Keratinocyte (primary cell): ENCODE measurements around the gene ACACB. TPM values are rescaled to one million over a fixed set of nuclear protein-coding genes. Genes with fewer than 3 reads are reported as not detected.

Experiments used
- DNase-seq: peaks from one replicate; pipeline ENCODE4 v3.0.0-alpha.2; 2011; ENCODE audit warnings: low read depth, missing footprints, low spot score
- FAIRE-seq: peaks from 2 replicates; lab custom pipeline; 2011; peaks lifted over from hg19 to GRCh38; lab: Jason Lieb, UNC
- H2AFZ ChIP-seq: 2 replicates; pipeline ENCODE4 v1.6.0; 2012; ENCODE audit warnings: low read length, control low read depth, inconsistent platforms; ENCODE audit not compliant: control insufficient read depth
- H3K27ac ChIP-seq: 2 replicates; pipeline ENCODE4 v1.5.1; 2011; ENCODE audit warnings: low read length; ENCODE audit not compliant: control insufficient read depth, insufficient read depth
- H3K27me3 ChIP-seq: 3 replicates; pipeline ENCODE4 v1.6.0; 2011; ENCODE audit warnings: low read length; ENCODE audit not compliant: control insufficient read depth, insufficient read depth; ENCODE audit errors: extremely low read depth
- H3K36me3 ChIP-seq, 2 experiments: 2 replicates in 1 of 2; 3 replicates in 1 of 2; pipeline ENCODE4 v1.5.1; 2011; ENCODE audit warnings: low read length in 2 of 2, mild to moderate bottlenecking in 1 of 2; ENCODE audit not compliant: control insufficient read depth in 2 of 2, insufficient read depth in 2 of 2; ENCODE audit errors: extremely low read depth in 1 of 2
- H3K4me1 ChIP-seq: 3 replicates; pipeline ENCODE4 v1.5.1; 2011; ENCODE audit warnings: low read length; ENCODE audit not compliant: control insufficient read depth, insufficient read depth; ENCODE audit errors: extremely low read depth
- H3K4me2 ChIP-seq: 3 replicates; pipeline ENCODE4 v1.6.0; 2011; ENCODE audit warnings: low read depth, low read length; ENCODE audit not compliant: control insufficient read depth, insufficient read depth; ENCODE audit errors: extremely low read depth
- H3K4me3 ChIP-seq, 3 experiments: fragments of 200-600 bp in 1 of 3; sonication (generic) in 1 of 3; 2 replicates in 2 of 3; 3 replicates in 1 of 3; pipeline ENCODE4 v1.5.1; 2011 to 2016; ENCODE audit warnings: low read length in 3 of 3, mild to moderate bottlenecking in 3 of 3, control low read depth in 2 of 3, inconsistent platforms in 1 of 3, low read depth in 1 of 3, mixed read lengths in 1 of 3, mixed run types in 1 of 3, moderate library complexity in 1 of 3; ENCODE audit not compliant: control insufficient read depth in 2 of 3, insufficient read depth in 2 of 3; ENCODE audit errors: extremely low read depth in 1 of 3
- H3K79me2 ChIP-seq: 2 replicates; pipeline ENCODE4 v1.6.0; 2012; ENCODE audit warnings: low read length; ENCODE audit not compliant: control insufficient read depth, insufficient read depth
- H3K9ac ChIP-seq: 3 replicates; pipeline ENCODE4 v1.6.0; 2011; ENCODE audit warnings: low read length; ENCODE audit not compliant: control insufficient read depth, insufficient read depth; ENCODE audit errors: extremely low read depth
- H3K9me1 ChIP-seq: 3 replicates; pipeline ENCODE4 v1.6.0; 2011; ENCODE audit warnings: low read length; ENCODE audit not compliant: control insufficient read depth, insufficient read depth; ENCODE audit errors: extremely low read depth
- H3K9me3 ChIP-seq: 2 replicates; pipeline ENCODE4 v1.5.1; 2012; ENCODE audit warnings: low read depth, low read length; ENCODE audit not compliant: control insufficient read depth
- H4K20me1 ChIP-seq: 3 replicates; pipeline ENCODE4 v1.6.0; 2011; ENCODE audit warnings: low read length; ENCODE audit not compliant: control insufficient read depth, insufficient read depth; ENCODE audit errors: extremely low read depth
- CTCF ChIP-seq, 3 experiments: IDR thresholded peaks in 1 of 3; conservative IDR thresholded peaks in 1 of 3; optimal IDR thresholded peaks in 1 of 3; 2 replicates in 2 of 3; 3 replicates in 1 of 3; pipeline versions ENCODE3 to v1.5.1; 2011; ENCODE audit warnings: low read length in 3 of 3, mild to moderate bottlenecking in 3 of 3, moderate library complexity in 2 of 3, control low read depth in 1 of 3, inconsistent platforms in 1 of 3; ENCODE audit not compliant: insufficient read depth in 2 of 3; ENCODE audit errors: extremely low read depth in 1 of 3
- EZH2 ChIP-seq: IDR thresholded peaks from one replicate; pipeline ENCODE4 v1.6.1; 2012; ENCODE audit warnings: inconsistent platforms, mild to moderate bottlenecking, low read length, moderate library complexity
- dilution Hi-C: fragments of 300-500 bp; cut with MboI; formaldehyde crosslinking; loops from one replicate; pipeline ENCODE4 v1.7.0; 2020; ENCODE audit warnings: low sequenced_read_pairs; ENCODE audit not compliant: extremely low pct_ligation_motif_present
- polyA plus RNA-seq, 5 experiments: library from polyadenylated mRNA; depleted of rRNA in 3 of 5; stranded (reverse) in 3 of 5; stranded (forward) in 1 of 5; unstranded in 1 of 5; fragments of >200 nt; gene quantifications; 1 replicate in 1 of 5; 2 replicates in 3 of 5; 3 replicates in 1 of 5; pipeline versions ENCODE4 v1.2.1 to v1.2.3, GENCODE V29; 2011 to 2012; ENCODE audit warnings: missing spikeins in 2 of 5, low read depth in 1 of 5, low replicate concordance in 1 of 5

ACACB gene
- polyA plus RNA-seq, 1 donor (not counting 4 experiments of a cell fraction or from before 2014, with no cell fraction given): 1.3 TPM

- Histone ChIP-seq H3K9ac (no peak overlapping the region), H3K36me3 (no peaks in the 10 kb centered on the region), H3K4me2 (no peak overlapping the region), H2AFZ (no peak overlapping the region), H3K79me2 (no peaks in the 10 kb centered on the region), H3K9me3 (peaks cover 3% of the 10 kb centered on the region), H3K4me3 (no peak overlapping the region), H3K27me3 (no peaks in the 10 kb centered on the region), H3K9me1 (no peaks in the 10 kb centered on the region), H3K27ac (no peak overlapping the region), H4K20me1 (no peaks in the 10 kb centered on the region), H3K4me1 (no peaks in the 10 kb centered on the region)
- FAIRE-seq (no peak), DNase-seq (no peak)
- TF ChIP-seq EZH2 (no peak), CTCF (optimal IDR thresholded peaks at IDR 0.05 in 1 of 3, IDR thresholded peaks at IDR 0.05 in 1 of 3, conservative IDR thresholded peaks at IDR 0.05 in 1 of 3; ENCODE audit: extremely low read depth in 1 of 3, insufficient read depth in 2 of 3, low read length in 3 of 3) (peak in 1 of 3 experiments; percentile 53)
- dilution Hi-C loops: no loop called here
These were observed 139.0 kb downstream of the ACACB start for GRCh38 chr12:109255377-109255776.

DNA sequence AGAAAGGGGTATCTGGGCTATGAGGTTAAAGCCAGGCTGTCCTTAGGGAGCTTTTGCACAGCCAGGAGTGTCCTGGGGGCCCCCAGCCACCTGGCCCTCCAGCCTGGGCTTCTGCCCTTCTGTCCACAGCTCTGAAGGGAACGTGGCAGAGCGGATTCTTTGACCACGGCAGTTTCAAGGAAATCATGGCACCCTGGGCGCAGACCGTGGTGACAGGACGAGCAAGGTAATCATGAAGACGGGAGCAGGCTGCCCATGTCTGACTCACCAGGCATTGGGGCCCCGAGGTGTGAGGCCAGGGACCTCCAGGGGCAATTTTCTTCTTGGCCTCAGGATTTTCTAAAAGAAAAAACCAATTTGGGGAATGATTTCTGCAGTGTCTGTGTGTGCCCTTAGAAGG lies 139.6 kb downstream of the ACACB start:
- H4K20me1 ChIP-seq: no peaks in the 10 kb centered on the region
- H3K27me3 ChIP-seq: no peaks in the 10 kb centered on the region
- no peaks in the 10 kb centered on the region for H3K9me1 ChIP-seq
- dilution Hi-C loops: no loop called here
- FAIRE-seq (no peak), DNase-seq (no peak)
- peaks cover 3% of the 10 kb centered on the region for H3K9me3 ChIP-seq
- H3K4me3 ChIP-seq: no peak overlapping the region
- no peak overlapping the region for H3K4me2 ChIP-seq
- H3K36me3 ChIP-seq: no peaks in the 10 kb centered on the region
- no peak overlapping the region for H3K9ac ChIP-seq
- no peak for TF ChIP-seq CTCF (optimal IDR thresholded peaks at IDR 0.05 in 1 of 3, IDR thresholded peaks at IDR 0.05 in 1 of 3, conservative IDR thresholded peaks at IDR 0.05 in 1 of 3; ENCODE audit: extremely low read depth in 1 of 3, insufficient read depth in 2 of 3, low read length in 3 of 3)
- TF ChIP-seq EZH2: no peak
- H3K79me2 ChIP-seq: no peaks in the 10 kb centered on the region
- H2AFZ ChIP-seq: no peak overlapping the region
- no peaks in the 10 kb centered on the region for H3K4me1 ChIP-seq
- H3K27ac ChIP-seq: no peak overlapping the region
